Hippocampal formation (tissue), 2 donors: ENCODE data around the gene ITCH.
"Not testable (repeated sequence)": the region's sequence is repeated elsewhere in the genome, so short reads cannot be mapped to it uniquely, and the experiment has no call there.

Experiments used
- DNase-seq, 2 donors: peaks; one replicate each; lab custom pipeline; 2025; lab: John Stamatoyannopoulos, UW

ITCH gene

DNA sequence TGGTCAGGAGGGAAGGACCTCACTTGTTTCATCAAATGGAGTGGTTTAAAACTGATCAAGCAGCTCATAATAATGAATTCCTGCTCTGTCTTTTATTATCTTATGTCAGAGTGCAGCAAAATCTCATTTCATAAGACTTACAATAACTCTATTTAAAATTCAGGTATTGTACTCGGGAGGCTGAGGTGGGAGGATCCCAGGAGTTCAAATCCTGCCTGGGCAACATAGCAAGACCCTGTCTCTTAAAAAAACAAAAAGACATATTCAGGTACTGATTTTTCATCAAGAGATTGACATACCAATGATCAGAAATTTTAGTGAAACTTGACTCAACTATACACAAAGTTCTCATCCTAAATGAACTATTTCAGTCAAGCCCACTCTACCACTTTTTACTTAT, 147.5 kb downstream of the ITCH start:
- no peak for DNase-seq

DNA sequence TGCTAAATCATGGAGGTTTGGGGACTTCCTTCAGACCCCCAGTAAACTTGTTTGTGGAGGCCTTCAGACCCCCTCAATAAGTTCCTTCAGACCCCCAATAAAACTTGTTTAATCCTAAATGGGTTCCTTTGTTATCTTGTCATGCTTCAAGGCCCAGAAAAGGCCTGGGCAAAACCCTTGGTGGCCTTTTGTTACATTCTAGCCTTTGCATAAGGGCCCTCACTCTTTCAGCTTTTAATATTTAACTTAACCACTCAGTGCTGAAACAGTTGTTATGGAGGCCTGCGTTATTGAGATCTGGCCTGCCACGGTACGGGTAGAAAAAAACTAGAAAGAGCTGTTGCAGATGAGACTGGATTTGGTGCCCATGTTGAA, 148.8 kb downstream of the ITCH start:
- DNase-seq = no peak

DNA sequence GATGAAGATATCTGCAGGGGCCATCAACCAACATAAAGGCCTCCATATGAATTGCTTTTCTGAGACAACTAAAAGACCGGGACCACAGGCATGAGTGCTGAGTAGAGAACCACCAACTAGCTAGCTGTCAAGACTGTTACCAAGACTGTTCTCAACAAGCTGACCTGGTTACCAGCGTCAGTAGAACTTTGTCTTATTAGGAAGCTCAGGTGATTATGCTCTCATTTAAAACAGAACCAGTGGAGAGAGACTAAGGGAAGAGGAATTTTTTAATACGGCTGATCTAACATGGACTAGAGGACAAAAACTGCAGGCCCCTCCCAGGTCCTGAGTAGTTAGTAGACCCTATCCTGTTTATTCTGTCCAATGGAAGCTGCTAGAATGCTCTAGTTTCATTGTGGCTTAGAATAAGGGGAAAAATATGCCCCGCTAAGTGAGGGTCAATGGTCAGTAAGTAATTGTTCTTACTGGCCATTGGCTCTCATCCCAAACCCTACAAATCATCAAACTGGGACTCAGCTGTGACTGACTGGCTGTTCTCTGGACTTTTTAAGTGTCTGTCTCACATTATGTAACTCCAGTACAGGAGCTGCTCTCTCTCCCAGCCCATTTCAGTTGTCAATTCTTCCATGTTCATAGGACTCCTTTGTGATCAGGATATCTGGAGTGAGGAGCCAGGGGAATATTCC, 149.3 kb downstream of the ITCH start:
- DNase-seq = peak in 1 of 2 donors; percentile 18

DNA sequence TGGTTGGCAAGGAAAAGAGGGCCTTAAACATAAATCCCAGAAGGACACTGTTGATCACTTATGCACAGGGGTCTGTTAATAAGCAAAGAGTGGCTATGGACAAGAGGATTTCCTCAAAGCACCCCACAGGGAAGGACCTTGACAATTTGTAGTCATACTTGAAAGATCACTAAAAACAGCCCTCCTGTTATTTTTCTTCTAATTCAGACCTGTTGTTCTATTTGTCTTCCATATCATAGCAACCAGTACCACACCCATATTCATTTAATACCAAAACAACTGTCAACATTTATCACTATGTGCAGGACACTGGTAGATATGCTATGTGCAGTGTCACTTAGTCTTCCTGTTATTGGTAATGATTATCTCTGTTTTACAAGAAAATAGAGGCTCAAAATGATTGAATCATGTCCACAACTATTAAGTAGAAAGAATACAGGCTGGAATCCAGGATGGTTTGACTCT, 149.9 kb downstream of the ITCH start:
- no peak for DNase-seq

DNA sequence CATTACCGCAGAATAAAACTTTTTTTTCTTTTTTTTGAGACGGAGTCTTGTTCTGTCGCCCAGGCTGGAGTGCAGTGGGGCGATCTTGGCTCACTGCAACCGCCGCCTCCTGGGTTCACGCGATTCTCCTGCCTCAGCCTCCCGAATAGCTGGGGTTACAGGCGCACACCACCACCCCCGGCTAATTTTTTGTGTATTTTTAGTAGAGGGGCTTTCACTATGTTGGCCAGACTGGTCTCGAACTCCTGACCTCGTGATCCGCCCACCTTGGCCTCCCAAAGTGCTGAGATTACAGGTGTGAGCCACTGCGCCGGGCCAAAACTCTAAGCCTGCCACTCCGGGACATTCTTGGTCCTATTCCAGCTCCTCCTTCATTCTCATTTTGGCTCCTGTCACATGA, 151.0 kb downstream of the ITCH start:
- DNase-seq = not testable (repeated sequence)

DNA sequence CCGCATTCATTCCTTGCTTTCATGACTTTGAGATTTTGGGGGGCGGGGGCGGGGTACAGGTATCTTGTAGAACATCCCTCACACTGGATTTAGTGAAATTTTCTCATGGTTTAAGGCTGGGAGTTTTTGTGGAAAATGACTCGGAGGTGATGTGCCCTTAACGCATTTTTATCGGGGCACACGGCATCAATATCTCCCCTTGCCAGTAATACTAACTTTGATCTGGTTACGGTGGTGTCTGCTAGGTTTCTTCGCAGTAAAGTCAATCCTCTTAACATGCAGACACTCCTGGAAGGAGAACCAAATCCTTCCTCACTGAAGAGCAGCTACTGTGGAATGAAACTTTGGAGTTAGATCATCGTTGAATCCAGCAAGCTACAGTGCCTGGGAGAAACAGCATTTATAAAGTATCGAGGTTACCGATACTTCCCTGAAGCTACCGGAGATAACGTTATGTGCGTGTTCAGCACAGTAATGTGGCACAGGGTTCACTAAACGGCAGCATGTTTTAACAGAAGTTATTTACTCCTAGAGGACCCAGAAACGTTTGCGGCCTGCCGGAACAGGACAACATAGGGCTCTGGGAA, 151.9 kb downstream of the ITCH start:
- DNase-seq = peak in 1 of 2 donors; percentile 59

DNA sequence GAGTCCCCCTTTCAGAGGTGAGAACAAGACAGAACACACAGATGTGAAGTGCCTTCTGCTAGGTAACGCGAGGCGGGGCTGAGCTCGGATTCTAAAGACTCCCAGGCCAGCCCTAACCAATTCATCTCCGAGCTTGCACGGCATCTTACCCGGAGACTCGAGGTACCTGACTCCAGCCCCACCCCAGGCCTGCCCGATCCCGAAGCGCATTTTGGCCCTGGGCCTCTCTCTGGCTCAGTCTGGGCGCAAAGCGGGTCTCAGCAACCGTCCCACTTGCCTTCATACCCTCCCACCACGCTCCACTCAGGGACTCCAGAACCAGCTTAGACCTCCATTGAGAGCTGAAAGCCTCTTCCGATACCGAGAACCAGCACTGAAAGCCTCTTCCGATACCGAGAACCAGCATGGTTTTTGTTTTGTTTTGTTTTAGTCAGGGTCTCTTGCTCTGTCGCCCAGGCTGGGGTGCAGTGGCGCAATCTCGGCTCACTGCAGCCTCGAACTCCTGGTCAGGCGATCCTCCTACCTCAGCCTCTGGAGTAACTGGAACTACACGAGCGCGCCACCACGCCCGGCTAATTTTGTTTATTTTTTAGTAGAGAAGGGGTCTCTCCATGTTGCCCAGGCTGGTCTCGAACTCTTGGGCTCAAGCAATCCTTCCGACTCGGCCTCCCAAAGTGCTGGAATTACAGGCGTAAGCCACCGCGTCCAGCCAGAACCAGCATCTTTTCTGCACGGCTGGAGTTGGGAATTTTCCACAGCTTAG, 152.6 kb downstream of the ITCH start:
- peak; percentile 44 to 59 for DNase-seq

DNA sequence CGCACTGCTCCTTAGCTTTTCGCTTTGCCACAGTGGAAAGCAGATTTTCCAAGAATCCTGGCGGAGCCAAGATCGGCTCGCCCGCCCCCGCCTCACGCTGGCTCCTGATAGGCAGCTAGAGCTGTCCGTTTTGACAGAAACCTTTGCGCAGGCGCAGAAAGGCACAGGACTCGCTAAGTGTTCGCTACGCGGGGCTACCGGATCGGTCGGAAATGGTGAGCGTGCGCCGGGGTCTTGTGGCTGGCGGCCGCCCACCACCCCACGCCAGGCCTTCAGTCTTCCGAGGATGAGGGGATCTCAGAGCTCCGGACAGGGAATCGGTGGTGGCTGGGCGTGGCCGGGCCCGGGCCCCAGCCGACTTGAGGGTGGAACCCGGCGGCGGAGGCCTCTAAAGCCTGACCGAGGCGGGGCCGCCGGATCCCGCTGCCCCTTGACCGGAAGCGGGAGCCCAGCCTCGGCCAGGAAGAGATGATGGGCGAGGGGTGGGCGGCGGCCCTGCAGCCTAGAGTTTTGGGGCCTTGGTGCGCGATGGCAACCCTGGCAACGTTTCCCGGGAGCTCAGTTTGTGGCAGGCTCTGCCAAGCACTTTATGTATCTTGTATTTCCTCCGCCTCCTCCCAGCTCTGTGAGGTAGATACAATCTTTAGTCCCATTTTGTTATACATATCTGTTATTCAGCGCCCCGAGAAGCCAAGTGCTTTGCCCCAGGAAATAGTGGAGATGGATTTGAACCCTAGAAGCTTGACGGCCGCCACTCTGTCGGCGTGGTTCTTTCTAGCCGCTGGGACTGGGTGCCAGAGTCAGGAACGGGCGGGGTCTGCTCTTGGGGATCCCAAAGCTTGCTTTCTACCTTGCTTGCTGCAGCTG, 153.4 kb downstream of the ITCH start, which contains the start of gene DYNLRB1:
TSS of gene DYNLRB1 (plus strand) at position 176 of the 867 bp plus-strand sequence. CDS start at position 213, 37 bp downstream.
- peak; percentile 88 to 95 for DNase-seq

DNA sequence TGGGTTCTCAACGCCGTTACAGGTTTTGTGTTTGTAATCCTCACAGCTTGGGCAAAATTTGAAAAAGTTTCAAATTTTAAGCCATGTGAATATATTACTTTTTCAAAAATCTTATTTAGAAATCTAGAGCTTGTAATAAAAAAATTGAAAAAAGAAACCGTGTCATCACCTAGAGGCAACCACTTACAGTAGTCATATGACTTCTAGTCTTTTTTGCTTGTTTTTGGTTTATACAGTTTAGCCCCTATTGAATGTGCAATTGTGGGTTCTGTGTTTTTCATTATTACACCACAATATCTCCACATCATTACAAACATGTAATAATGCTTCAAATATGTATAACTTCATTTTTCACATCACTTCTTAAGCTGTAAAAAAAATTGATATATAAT, 154.0 kb downstream of the ITCH start:
- DNase-seq = no peak

DNA sequence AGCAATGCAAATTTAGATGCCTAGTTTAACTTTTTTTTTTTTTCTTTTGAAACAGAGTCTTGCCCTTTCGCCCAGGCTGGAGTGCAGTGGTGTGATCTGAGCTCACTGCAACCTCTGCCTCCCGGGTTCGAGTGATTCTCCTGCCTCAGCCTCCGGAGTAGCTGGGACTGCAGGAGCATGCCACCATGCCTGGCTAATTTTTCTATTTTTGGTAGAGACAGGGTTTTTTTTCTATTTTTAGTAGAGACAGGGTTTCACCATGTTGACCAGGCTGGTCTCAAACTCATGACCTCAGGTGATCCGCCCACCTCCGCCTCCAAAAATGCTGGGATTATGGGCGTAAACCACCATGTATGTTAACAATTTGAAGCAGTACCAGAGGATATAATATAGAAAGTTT, 155.8 kb downstream of the ITCH start:
- not testable (repeated sequence) for DNase-seq

DNA sequence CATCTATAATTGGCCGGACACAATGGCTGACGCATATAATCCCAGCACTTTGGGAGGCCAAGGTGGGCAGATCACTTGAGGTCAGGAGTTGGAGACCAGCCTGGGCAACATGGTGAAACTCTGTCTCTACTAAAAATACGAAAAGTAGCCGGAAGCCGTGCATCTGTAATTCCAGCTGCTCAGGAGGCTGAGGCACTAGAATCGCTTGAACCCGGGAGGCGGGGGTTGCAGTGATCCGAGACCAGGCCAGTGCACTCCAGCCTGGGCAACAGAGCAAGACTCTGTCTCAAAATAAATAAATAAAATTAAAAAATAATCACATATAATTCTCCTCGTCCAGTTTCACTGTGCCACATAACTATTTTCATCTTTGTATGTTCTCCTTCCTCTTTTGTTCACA, 156.8 kb downstream of the ITCH start:
- not testable (repeated sequence) for DNase-seq

DNA sequence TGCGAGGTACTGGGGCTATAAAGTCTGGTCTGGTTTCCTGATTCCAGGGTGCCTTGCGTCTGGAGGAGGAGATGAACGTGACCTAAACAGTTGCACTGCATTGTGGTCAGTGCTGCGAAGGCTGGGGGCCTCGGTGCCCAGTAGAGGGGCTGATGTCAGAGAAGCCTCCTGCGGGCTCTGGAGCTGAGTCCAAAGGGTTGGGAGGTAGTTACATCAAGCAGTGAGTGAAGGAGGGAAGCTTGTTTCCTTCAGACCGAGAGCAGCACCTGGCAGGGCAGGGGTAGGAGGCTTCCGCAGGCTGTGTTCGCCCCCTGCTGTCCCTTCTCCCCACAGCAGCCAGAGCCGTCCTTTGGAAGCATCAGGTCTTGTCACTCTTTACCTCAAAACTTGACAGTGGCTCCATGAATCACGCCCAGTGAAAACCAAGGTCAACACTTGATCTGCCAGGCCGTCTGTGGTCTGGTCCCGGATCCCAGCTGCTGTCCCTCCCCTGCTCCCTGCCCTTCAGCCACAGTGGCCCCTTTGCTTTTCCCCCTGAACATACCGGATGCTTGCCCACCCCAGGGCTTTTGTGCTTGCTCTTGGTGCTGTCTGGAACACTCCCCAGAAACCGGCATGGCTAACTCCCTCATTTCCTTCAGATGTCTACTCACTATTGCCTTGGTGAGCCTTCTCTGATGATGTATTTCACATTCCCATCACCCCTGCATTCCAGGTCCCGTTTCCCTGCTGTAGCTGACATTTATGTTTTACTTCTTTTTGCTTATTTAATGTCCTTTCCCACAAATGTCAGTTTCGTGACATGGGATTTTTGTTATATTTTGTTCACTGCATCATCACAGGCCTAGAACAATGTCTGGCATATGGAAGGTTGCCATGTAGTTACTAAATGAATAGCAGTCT, 160.1 kb downstream of the ITCH start:
- DNase-seq = peak; percentile 29 to 35

DNA sequence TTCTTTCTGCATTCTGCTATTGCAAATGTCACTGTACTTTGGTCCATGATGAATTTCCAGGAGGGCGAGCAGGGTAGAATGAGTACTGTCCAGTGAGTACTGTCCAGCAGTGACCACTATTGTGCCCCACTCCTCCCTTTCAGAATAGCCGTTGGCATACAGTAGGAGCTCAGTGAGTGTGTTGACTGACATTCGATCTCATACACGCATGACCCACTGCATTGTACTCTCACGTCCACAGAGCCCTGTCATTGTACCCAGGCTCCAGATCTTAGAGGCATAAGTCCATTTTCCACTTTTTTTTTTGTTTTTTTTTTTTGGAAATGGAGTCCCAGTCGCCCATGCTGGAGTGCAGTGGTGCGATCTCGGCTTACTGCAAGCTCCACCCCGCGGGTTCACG, 161.4 kb downstream of the ITCH start:
- no peak for DNase-seq

DNA sequence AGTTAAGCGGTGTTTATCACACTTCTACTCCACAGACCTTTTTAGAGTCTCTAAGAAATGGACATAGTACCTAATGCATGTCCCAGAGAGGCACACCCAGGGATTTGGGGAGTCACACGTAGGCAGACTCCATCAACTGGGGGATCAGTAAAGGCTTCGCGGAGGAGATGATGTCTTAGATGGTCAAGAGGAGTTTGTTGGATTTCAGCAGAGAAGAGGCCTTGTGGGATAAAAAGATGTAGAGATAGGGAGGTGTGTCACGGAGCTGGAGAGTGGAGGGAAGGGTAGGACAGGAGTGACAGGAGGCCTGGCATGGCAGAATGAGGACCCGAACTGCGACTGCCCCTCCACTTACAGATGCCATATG, 162.3 kb downstream of the ITCH start:
- no peak for DNase-seq

DNA sequence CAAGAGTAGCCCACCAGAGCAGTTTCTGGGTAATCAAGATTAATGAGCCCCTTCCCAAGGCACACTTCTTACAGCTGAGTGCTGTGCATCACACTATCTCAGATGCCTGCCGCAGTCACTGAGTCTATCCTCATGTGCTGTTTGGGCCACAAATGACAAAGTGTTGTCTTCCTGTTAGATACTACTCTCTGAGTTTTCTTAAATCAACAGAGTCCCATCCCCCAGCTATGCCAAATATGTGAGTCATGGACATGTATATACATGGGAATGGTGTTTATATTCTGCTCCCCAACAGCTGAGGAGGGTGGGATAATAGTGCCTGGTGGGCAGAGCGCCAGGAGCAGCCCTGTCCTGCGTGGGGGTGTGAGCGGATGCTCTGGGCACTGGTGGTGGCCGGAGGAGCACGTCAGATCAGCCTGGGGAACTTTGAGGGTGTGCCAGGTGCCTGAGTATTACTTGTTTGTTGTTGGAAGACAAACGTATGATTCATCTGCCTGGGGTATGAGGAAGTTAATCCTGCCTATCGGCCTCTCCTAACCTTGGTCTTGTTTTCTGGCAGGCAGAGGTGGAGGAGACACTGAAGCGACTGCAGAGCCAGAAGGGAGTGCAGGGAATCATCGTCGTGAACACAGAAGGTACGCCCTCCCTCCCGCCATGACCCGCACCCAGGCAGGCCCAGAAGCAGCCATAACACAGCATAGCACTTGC, 162.8 kb downstream of the ITCH start:
- peak in 1 of 2 donors; percentile 65 for DNase-seq

DNA sequence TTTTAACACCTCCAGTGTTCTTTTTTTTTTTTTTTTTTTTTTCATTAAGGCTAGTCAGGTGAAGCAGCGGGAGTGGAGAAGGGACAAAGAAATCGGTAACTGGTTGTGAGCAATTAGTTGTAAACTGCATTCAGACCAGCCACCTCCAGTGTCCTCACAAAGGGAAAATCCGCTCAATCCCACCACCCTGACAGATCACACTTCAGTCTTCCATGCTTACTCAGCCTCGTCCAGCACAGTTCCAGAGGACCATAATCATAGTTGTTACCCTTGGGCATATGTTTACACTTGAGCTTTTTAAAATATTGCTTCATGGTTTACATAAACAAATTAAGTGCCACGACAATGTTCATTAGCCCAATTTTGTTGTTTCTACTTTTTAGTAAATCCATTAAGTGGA, 163.4 kb downstream of the ITCH start:
- no peak for DNase-seq

DNA sequence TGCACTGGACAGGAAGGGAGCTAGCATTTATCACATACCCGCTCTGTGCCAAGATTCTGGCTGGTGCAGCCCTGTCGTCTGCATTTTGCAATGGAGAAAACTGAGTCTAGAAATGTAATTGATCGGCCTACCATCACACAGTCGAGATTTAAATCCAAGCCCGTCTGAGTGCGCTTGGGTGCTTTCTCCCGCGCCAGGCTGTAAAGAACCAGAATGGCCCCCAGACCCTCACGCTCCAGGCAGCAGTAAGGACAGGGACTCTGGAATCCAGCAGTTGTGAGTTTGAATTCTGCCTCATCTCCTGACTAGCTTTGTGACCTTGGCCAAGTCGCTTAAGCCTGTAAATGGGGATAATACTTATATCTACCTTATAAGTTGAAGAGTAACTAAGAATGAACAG, 163.9 kb downstream of the ITCH start:
- no peak for DNase-seq

DNA sequence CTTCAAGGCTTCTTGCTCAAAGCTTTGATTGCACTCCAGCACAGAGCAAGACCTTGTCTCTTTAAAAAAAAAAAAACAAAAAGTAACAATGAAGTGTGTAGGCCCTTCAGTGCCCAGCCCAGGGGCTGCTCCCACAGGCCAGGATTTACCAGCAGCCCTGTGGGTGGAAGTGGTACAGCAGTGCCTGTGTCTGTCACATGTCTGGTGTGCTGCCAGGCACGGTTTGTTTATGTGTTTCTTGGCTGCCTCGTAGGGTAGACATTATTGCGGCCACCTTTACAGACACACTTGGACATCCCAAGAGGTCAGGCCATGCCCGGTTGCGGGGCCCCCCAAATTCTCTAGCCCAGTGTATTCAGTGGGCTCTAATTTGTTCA, 165.8 kb downstream of the ITCH start:
- peak in 1 of 2 donors; percentile 40 for DNase-seq

DNA sequence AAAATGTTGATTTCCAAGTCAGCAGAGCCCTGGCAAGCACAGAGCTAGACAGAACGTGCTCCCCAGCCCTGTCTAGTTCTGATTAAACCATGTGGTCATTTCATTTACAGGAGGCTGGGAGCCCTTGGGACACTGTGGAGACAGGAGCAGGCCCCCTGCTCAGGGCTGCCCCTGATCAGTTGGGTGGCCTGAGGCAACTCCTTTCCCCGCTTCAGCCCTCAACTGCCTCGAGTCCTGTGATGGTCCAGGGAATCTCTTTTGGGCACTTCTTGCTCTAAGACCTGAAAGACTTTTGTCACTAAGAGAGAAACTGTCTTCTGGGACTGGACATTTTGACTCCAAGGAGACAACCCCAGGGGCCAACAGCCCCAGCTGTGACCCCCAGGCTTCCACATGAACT, 166.7 kb downstream of the ITCH start:
- no peak for DNase-seq

DNA sequence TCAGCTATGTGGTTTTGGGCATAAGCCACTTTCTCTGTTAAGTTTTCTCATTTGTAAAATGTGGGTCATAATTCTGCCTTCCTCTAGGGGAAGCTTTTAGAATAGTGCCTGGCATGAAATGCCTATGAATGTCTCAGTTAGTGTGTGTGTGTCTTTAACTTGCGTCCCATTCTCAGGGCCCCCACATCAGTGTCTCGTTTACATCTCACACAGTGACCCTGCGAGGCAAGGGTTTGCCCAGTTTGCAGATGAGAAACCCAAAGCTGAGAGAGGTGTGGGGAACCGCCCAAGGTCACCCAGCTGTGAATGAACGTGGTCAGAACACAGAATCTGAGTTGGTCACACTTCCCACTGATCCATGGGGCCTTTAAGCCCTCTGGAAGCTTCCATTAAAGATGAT, 167.3 kb downstream of the ITCH start:
- no peak for DNase-seq
